Measurements from ENCODE around the gene H2BK1. TPM values are rescaled to one million over a fixed set of nuclear protein-coding genes. Genes with fewer than 3 reads are reported as not detected.

The H2BK1 gene
- total and polyA plus RNA-seq, 2 donors (not counting 1 experiment from before 2014, with no cell fraction given), result not detected

- Histone ChIP-seq H3K79me2 (ENCODE audit: control insufficient read depth, insufficient read depth, low read length) (peaks cover 5% of the 10 kb centered on the region), H3K27ac (ENCODE audit: insufficient read depth, low read length) (peak overlapping the region; percentile 1), H2AFZ (ENCODE audit: low read length) (no peak overlapping the region), H3K9me3 (ENCODE audit: control insufficient read depth, insufficient read depth, low read depth, low read length) (no peaks in the 10 kb centered on the region), H3K9ac (ENCODE audit: insufficient read depth, low read length) (peak overlapping the region; percentile 32), H3K27me3 (ENCODE audit: control insufficient read depth, insufficient read depth, low read length) (peaks cover 3% of the 10 kb centered on the region), H3K36me3 (ENCODE audit: control insufficient read depth, insufficient read depth, low read length) (no peaks in the 10 kb centered on the region), H3K4me3 (replicated peaks in 1 of 4; ENCODE audit: control extremely low read depth in 1 of 4, insufficient read depth in 1 of 4, low read depth in 3 of 4, low read length in 4 of 4) (peak overlapping the region in 3 of 4 experiments; percentile 3 to 58 (median 50)), H3K4me1 (ENCODE audit: control insufficient read depth, extremely low read depth, insufficient read depth, low read length) (peaks cover 29% of the 10 kb centered on the region), H4K20me1 (ENCODE audit: control insufficient read depth, extremely low read depth, insufficient read depth, low read length) (no peaks in the 10 kb centered on the region), H3K4me2 (ENCODE audit: extremely low read depth, insufficient read depth, low read length) (peak overlapping the region; percentile 68)
- peak in 1 of 2 donors; percentile 35 for DNase-seq (ENCODE audit: low read depth in 2 of 2)
- TF ChIP-seq CTCF (conservative IDR thresholded peaks at IDR 0.05 in 1 of 2, IDR thresholded peaks at IDR 0.05 in 1 of 2; ENCODE audit: low read depth in 1 of 2, low read length in 2 of 2) (no peak), EZH2 (IDR thresholded peaks at IDR 0.05; ENCODE audit: low read length, missing control alignments) (no peak)
Measured at GRCh38 chr7:151251328-151251688, 41.0 kb upstream of the H2BK1 start.

- Histone ChIP-seq H2AFZ (ENCODE audit: low read length) (no peak overlapping the region), H3K4me3 (replicated peaks in 1 of 4; ENCODE audit: control extremely low read depth in 1 of 4, insufficient read depth in 1 of 4, low read depth in 3 of 4, low read length in 4 of 4) (peak overlapping the region in 1 of 4 experiments; percentile 58), H3K9ac (ENCODE audit: insufficient read depth, low read length) (no peak overlapping the region), H3K36me3 (ENCODE audit: control insufficient read depth, insufficient read depth, low read length) (no peaks in the 10 kb centered on the region), H3K79me2 (ENCODE audit: control insufficient read depth, insufficient read depth, low read length) (peaks cover 5% of the 10 kb centered on the region), H3K9me3 (ENCODE audit: control insufficient read depth, insufficient read depth, low read depth, low read length) (no peaks in the 10 kb centered on the region), H4K20me1 (ENCODE audit: control insufficient read depth, extremely low read depth, insufficient read depth, low read length) (no peaks in the 10 kb centered on the region), H3K27ac (ENCODE audit: insufficient read depth, low read length) (no peak overlapping the region), H3K27me3 (ENCODE audit: control insufficient read depth, insufficient read depth, low read length) (peaks cover 3% of the 10 kb centered on the region), H3K4me2 (ENCODE audit: extremely low read depth, insufficient read depth, low read length) (peak overlapping the region; percentile 13), H3K4me1 (ENCODE audit: control insufficient read depth, extremely low read depth, insufficient read depth, low read length) (peaks cover 34% of the 10 kb centered on the region)
- TF ChIP-seq EZH2 (IDR thresholded peaks at IDR 0.05; ENCODE audit: low read length, missing control alignments) (no peak), CTCF (conservative IDR thresholded peaks at IDR 0.05 in 1 of 2, IDR thresholded peaks at IDR 0.05 in 1 of 2; ENCODE audit: low read depth in 1 of 2, low read length in 2 of 2) (no peak)
- no peak for DNase-seq (ENCODE audit: low read depth in 2 of 2)
Measured at GRCh38 chr7:151250181-151251132, 40.2 kb upstream of the H2BK1 start.

GRCh38 chr7:151249732-151250072 is 39.4 kb upstream of the H2BK1 start:
- no peaks in the 10 kb centered on the region for H4K20me1 ChIP-seq (ENCODE audit: control insufficient read depth, extremely low read depth, insufficient read depth, low read length)
- H3K4me2 ChIP-seq (ENCODE audit: extremely low read depth, insufficient read depth, low read length), result peak overlapping the region; percentile 71
- DNase-seq (ENCODE audit: low read depth in 2 of 2), result peak; percentile 49 to 63
- peaks cover 40% of the 10 kb centered on the region for H3K4me1 ChIP-seq (ENCODE audit: control insufficient read depth, extremely low read depth, insufficient read depth, low read length)
- TF ChIP-seq EZH2 (IDR thresholded peaks at IDR 0.05; ENCODE audit: low read length, missing control alignments) (no peak), CTCF (conservative IDR thresholded peaks at IDR 0.05 in 1 of 2, IDR thresholded peaks at IDR 0.05 in 1 of 2; ENCODE audit: low read depth in 1 of 2, low read length in 2 of 2) (no peak)
- no peaks in the 10 kb centered on the region for H3K9me3 ChIP-seq (ENCODE audit: control insufficient read depth, insufficient read depth, low read depth, low read length)
- H2AFZ ChIP-seq (ENCODE audit: low read length), result no peak overlapping the region
- H3K27ac ChIP-seq (ENCODE audit: insufficient read depth, low read length), result peak overlapping the region; percentile 52
- H3K79me2 ChIP-seq (ENCODE audit: control insufficient read depth, insufficient read depth, low read length), result peaks cover 5% of the 10 kb centered on the region
- H3K9ac ChIP-seq (ENCODE audit: insufficient read depth, low read length), result no peak overlapping the region
- no peaks in the 10 kb centered on the region for H3K36me3 ChIP-seq (ENCODE audit: control insufficient read depth, insufficient read depth, low read length)
- H3K4me3 ChIP-seq (replicated peaks in 1 of 4; ENCODE audit: control extremely low read depth in 1 of 4, insufficient read depth in 1 of 4, low read depth in 3 of 4, low read length in 4 of 4), result peak overlapping the region in 1 of 4 experiments; percentile 82
- no peaks in the 10 kb centered on the region for H3K27me3 ChIP-seq (ENCODE audit: control insufficient read depth, insufficient read depth, low read length)

Data from fibroblast of lung (primary cell).